Ovary (tissue), 9 donors: ENCODE measurements around the gene EIF2B2. TPM values are rescaled to one million over a fixed set of nuclear protein-coding genes. Genes with fewer than 3 reads are reported as not detected.

Experiments
- DNase-seq, 5 donors: peaks; one replicate each; pipeline ENCODE4 v3.0.0-alpha.2; 2019 to 2020
- H3K27ac ChIP-seq, 2 donors: fragments of 200-600 bp; one replicate each; pipeline versions ENCODE4 v1.5.1 to v1.8.0; 2019 to 2022
- H3K27me3 ChIP-seq: fragments of 200-600 bp; one replicate; pipeline ENCODE4 v1.8.0; 2022
- H3K36me3 ChIP-seq: fragments of 200-600 bp; sonication (generic); one replicate; pipeline ENCODE4 v1.5.1; 2019
- H3K4me1 ChIP-seq: one replicate; pipeline ENCODE4 v1.8.1; 2013; ENCODE audit warnings: mild to moderate bottlenecking, moderate library complexity; ENCODE audit not compliant: insufficient read depth
- H3K4me3 ChIP-seq: fragments of 200-600 bp; sonication (generic); one replicate; pipeline ENCODE4 v1.5.1; 2017
- H3K9me3 ChIP-seq, 2 donors: fragments of 200-600 bp in 1 of 2; sonication (generic) in 1 of 2; one replicate each; pipeline versions ENCODE4 v1.5.1 to v1.8.1; 2013 to 2019; ENCODE audit warnings: mild to moderate bottlenecking in 1 of 2, moderate library complexity in 1 of 2
- CTCF ChIP-seq, 3 donors: fragments of 450-650 bp in 2 of 3; fragments of 200-600 bp in 1 of 3; IDR thresholded peaks; one replicate each; pipeline versions ENCODE4 v1.5.1 to v1.8.0; 2016 to 2022; ENCODE audit warnings: antibody characterized with exemption in 3 of 3, mild to moderate bottlenecking in 1 of 3
- EP300 ChIP-seq: sonication (generic); formaldehyde crosslinking; IDR thresholded peaks from one replicate; pipeline ENCODE4 v1.6.1; 2017; ENCODE audit warnings: antibody characterized with exemption
- POLR2A ChIP-seq: fragments of 450-650 bp; IDR thresholded peaks from one replicate; pipeline ENCODE4 v1.6.1; 2017; ENCODE audit warnings: antibody characterized with exemption, mild to moderate bottlenecking, moderate library complexity
- WGBS, 3 donors: extraction: QIAGEN DNeasy Blood & Tissue Kit in 1 of 3; methylation state at CpG; one replicate each; pipeline versions ENCODE4 v1.1.5 to v1.1.7; 2013 to 2017; 5-methylcytosine and 5-hydroxymethylcytosine counted together
- intact Hi-C, 4 donors: fragments of 100-400 bp; cut with DNase I; formaldehyde crosslinking; loops; one replicate each; pipeline versions ENCODE4 v1.11.0 to v1.15.1; 2022 to 2023
- polyA plus RNA-seq, 2 donors: library from polyadenylated mRNA; stranded (reverse); fragments of 200-250 nt in 1 of 2; fragments of 350-450 nt in 1 of 2; fragmentation: Illumina TruSeq in 1 of 2; extraction: RNeasy Lipid Tissue Mini Kit (QIAGEN cat#74804) in 1 of 2; gene quantifications; one replicate each; pipeline ENCODE4 v1.2.3, GENCODE V29; 2013 to 2014
- total RNA-seq, 7 donors: library from RNA; depleted of rRNA in 2 of 7; stranded (reverse); fragments of >200 nt in 2 of 7; fragmentation: NEBNext Ultra II Directional in 3 of 7; extraction: Animal tissue kit (Norgen Biotek cat#: 25700) in 3 of 7; gene quantifications; one replicate each; pipeline versions ENCODE4 v1.1.0 to v1.2.4, GENCODE V29; 2016 to 2023
- donor health status: DM: no; HTN: no; CAD: no; lungs with moderate emphysema.
- donor health status: DM: no; HTN: no; CAD: no.
- donor health status: Bipolar disorder and iron deficiency.
- donor health status: DM: yes; HTN: yes; CAD: no.
- donor health status: DM: no; HTN: no; CAD: no.
- donor health status: DM: yes; HTN: yes; CAD: no.

The EIF2B2 gene
- total and polyA plus RNA-seq, 9 donors = 8.8 to 59.9 (median 30.6) TPM

GRCh38 chr14:74983343-74983742 is 19.4 kb upstream of the EIF2B2 start:
- Histone ChIP-seq H3K9me3 (no peaks in the 10 kb centered on the region), H3K36me3 (no peaks in the 10 kb centered on the region), H3K27me3 (no peaks in the 10 kb centered on the region), H3K4me1 (peaks cover 4% of the 10 kb centered on the region), H3K4me3 (no peak overlapping the region), H3K27ac (no peak overlapping the region)
- no peak for DNase-seq
- intact Hi-C loops = no loop called here
- WGBS, 3 donors = 83 to 86% (median 85%) methylated on average over 1 of the region's 1 CpG
- no peak for TF ChIP-seq POLR2A
- TF ChIP-seq EP300 = no peak
- TF ChIP-seq CTCF (IDR thresholded peaks at IDR 0.05) = no peak

GRCh38 chr14:74984236-74985027 is 18.3 kb upstream of the EIF2B2 start:
- Histone ChIP-seq H3K36me3 (no peaks in the 10 kb centered on the region), H3K4me3 (no peak overlapping the region), H3K9me3 (no peaks in the 10 kb centered on the region), H3K27me3 (no peaks in the 10 kb centered on the region), H3K4me1 (peaks cover 4% of the 10 kb centered on the region), H3K27ac (no peak overlapping the region)
- intact Hi-C loops = no loop called here
- no peak for DNase-seq
- WGBS, 3 donors = 72 to 74% (median 73%) methylated on average over 16 of the region's 16 CpGs
- TF ChIP-seq EP300 (no peak), POLR2A (no peak), CTCF (IDR thresholded peaks at IDR 0.05) (no peak)

GRCh38 chr14:74985028-74985310 is 17.8 kb upstream of the EIF2B2 start:
- TF ChIP-seq POLR2A (no peak), CTCF (IDR thresholded peaks at IDR 0.05) (no peak), EP300 (no peak)
- intact Hi-C loops = no loop called here
- Histone ChIP-seq H3K4me1 (peaks cover 4% of the 10 kb centered on the region), H3K36me3 (no peaks in the 10 kb centered on the region), H3K4me3 (no peak overlapping the region), H3K9me3 (no peaks in the 10 kb centered on the region), H3K27ac (no peak overlapping the region), H3K27me3 (no peaks in the 10 kb centered on the region)
- WGBS, 3 donors = 65 to 84% (median 73%) methylated on average over 10 of the region's 10 CpGs
- DNase-seq = no peak

GRCh38 chr14:74985806-74986205 is 16.9 kb upstream of the EIF2B2 start:
- Histone ChIP-seq H3K9me3 (no peaks in the 10 kb centered on the region), H3K4me1 (peaks cover 2% of the 10 kb centered on the region), H3K27ac (no peak overlapping the region), H3K36me3 (no peaks in the 10 kb centered on the region), H3K27me3 (no peaks in the 10 kb centered on the region), H3K4me3 (no peak overlapping the region)
- DNase-seq = no peak
- WGBS, 3 donors = 79 to 83% (median 79%) methylated on average over 6 of the region's 6 CpGs
- no peak for TF ChIP-seq POLR2A
- no peak for TF ChIP-seq CTCF (IDR thresholded peaks at IDR 0.05)
- TF ChIP-seq EP300 = no peak
- intact Hi-C loops = no loop called here
